H1 (cell line): Measurements from ENCODE around the gene USP10.

ENCODE experiments used
- ATF2 ChIP-seq: IDR thresholded peaks from 2 replicates; pipeline ENCODE4 v1.6.1; 2012; ENCODE audit warnings: low read length, inconsistent platforms
- EZH2 ChIP-seq: fragments of 200-600 bp; sonication (generic); IDR thresholded peaks from 2 replicates; pipeline ENCODE4 v1.7.1; 2012; ENCODE audit warnings: low read depth, mild to moderate bottlenecking, moderate library complexity, low read length, inconsistent platforms; ENCODE audit not compliant: severe bottlenecking
- FOSL1 ChIP-seq: IDR thresholded peaks from 2 replicates; pipeline ENCODE4 v1.6.1; 2011; ENCODE audit warnings: mild to moderate bottlenecking, low read depth, low read length, moderate library complexity; ENCODE audit not compliant: insufficient read depth
- POLR2A ChIP-seq, 2 experiments: IDR thresholded peaks; 1 replicate in 1 of 2; 2 replicates in 1 of 2; pipeline ENCODE4 v1.6.1; 2011; ENCODE audit warnings: low read depth in 2 of 2, low read length in 2 of 2, mild to moderate bottlenecking in 2 of 2; ENCODE audit errors: control extremely low read depth in 1 of 2
- POLR2AphosphoS5 ChIP-seq: IDR thresholded peaks from 2 replicates; pipeline ENCODE4 v1.6.1; 2011; ENCODE audit warnings: low read depth, low read length
- RAD21 ChIP-seq, 2 experiments: IDR thresholded peaks in 1 of 2; conservative IDR thresholded peaks in 1 of 2; 2 replicates each; pipeline ENCODE4 v1.6.1; 2011; ENCODE audit warnings: low read depth in 2 of 2, low read length in 2 of 2, improper control_type of control experiment in 1 of 2, inconsistent platforms in 1 of 2, mild to moderate bottlenecking in 1 of 2, moderate library complexity in 1 of 2
- RBBP5 ChIP-seq: IDR thresholded peaks from 2 replicates; pipeline ENCODE4 v1.7.1; 2012; ENCODE audit warnings: low read depth, mild to moderate bottlenecking, inconsistent platforms, low read length, moderate library complexity, borderline replicate concordance
- USF2 ChIP-seq: IDR thresholded peaks from 2 replicates; pipeline ENCODE4 v1.6.1; 2011; ENCODE audit warnings: low read length, improper control_type of control experiment
- TF ChIP-seq, protein P1 (sequence below), 3 experiments: IDR thresholded peaks; 1 replicate in 2 of 3; 2 replicates in 1 of 3; pipeline versions ENCODE4 v1.5.1 to v1.6.1; 2011; ENCODE audit warnings: low read length in 3 of 3, mild to moderate bottlenecking in 3 of 3, inconsistent platforms in 2 of 3, low read depth in 1 of 3, moderate library complexity in 1 of 3; ENCODE audit not compliant: insufficient read depth in 1 of 3; ENCODE audit errors: control extremely low read depth in 1 of 3

- TF ChIP-seq POLR2A (IDR thresholded peaks at IDR 0.05; ENCODE audit: control extremely low read depth in 1 of 2, low read depth in 2 of 2, low read length in 2 of 2) (no peak), POLR2AphosphoS5 (no peak), USF2 (no peak), EZH2 (no peak), RBBP5 (no peak), RAD21 (IDR thresholded peaks at IDR 0.05 in 1 of 2, conservative IDR thresholded peaks at IDR 0.05 in 1 of 2; ENCODE audit: low read depth in 2 of 2, low read length in 2 of 2) (no peak), FOSL1 (no peak), ATF2 (no peak)
- TF ChIP-seq, protein P1, sequence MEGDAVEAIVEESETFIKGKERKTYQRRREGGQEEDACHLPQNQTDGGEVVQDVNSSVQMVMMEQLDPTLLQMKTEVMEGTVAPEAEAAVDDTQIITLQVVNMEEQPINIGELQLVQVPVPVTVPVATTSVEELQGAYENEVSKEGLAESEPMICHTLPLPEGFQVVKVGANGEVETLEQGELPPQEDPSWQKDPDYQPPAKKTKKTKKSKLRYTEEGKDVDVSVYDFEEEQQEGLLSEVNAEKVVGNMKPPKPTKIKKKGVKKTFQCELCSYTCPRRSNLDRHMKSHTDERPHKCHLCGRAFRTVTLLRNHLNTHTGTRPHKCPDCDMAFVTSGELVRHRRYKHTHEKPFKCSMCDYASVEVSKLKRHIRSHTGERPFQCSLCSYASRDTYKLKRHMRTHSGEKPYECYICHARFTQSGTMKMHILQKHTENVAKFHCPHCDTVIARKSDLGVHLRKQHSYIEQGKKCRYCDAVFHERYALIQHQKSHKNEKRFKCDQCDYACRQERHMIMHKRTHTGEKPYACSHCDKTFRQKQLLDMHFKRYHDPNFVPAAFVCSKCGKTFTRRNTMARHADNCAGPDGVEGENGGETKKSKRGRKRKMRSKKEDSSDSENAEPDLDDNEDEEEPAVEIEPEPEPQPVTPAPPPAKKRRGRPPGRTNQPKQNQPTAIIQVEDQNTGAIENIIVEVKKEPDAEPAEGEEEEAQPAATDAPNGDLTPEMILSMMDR (IDR thresholded peaks at IDR 0.05; ENCODE audit: control extremely low read depth in 1 of 3, insufficient read depth in 1 of 3, low read depth in 1 of 3, low read length in 3 of 3), result no peak
These were observed 24.4 kb upstream of the USP10 start for GRCh38 chr16:84675423-84675822.
